NCI-H187 treated with DMSO at 0.1 percent for 48 hours (cell line): ENCODE results near the gene INF2.

ENCODE experiments used
- DNase-seq: peaks from one replicate; lab custom pipeline; 2025; lab: John Stamatoyannopoulos, UW

The INF2 gene

DNA sequence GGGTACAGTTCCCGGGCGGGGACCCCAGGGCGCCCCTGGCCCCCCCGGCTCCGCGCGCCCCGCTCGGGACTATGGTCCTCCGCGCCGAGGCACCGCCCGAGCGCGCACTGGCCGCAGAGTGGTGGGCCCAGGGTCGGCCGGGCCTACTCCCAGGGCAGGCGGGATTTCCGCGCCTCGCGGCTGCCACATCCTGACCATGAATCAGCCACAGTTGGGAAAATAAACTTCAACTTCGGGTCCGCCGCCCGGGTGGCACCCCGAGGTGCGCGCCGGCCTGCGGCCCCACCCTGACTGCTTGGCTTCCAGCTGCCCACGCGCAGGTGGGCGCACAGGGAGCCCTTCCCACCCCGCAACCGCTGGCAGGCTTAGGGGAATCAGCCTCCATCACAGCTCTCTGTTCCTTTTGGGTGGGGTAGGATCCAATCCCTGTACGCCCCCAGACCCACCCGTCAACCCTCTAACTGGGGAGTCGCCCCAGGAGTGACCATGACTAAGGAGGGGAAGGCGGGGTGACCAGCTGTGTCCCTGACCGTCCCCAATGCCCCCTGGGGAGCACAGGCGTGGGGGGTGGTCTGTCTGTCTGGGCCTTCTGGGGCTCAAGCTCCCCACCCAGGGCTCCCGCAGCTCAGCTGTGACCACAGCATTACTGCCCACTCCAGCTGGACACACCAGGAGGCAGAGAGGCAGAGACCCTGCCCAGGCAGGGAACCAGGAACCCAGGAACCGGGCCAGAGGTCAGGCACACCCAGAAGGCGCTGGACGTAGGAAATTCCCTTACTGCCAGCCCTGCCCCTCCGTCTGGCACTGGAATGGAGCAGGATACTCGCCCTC lies 678 bp downstream of the INF2 start:
- DNase-seq = no peak

GRCh38 chr14:104690861-104691455 lies 1.5 kb downstream of the INF2 start:
- no peak for DNase-seq

DNA sequence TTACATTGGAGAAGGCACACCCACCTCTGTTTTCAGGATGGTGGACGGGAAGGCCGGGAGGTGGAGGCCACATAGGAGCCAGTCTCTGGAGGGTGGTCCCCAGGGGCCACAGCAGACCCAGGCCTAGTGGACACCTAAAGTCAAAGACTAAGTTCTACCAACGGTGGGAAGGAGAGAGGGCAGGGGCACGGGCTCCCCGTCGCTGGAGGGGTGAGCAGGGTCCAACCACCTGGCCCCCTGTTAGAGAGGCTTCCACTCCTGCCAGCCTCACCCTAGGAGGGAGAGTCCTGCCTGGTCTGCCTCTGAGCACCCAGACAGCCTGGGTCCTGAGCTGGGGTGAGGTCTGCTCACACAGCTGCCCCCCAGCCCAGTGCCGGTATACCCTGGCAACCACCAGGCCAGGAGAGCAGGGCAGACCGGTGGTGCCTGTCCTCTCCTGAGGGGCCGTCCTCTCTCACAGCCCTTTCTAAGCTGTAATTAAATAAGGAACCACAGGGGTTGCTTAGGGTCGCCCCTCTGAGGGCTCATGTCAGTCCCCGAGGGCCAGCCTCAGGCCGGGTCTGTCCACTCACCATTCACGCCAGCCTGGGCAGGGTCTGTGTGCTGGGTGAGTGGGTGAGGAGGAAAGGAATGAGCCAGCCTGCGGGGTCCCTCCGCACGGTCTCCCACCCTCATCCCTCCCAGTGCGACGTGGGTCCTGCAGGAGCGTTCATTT lies 2.3 kb downstream of the INF2 start:
- DNase-seq = no peak

DNA sequence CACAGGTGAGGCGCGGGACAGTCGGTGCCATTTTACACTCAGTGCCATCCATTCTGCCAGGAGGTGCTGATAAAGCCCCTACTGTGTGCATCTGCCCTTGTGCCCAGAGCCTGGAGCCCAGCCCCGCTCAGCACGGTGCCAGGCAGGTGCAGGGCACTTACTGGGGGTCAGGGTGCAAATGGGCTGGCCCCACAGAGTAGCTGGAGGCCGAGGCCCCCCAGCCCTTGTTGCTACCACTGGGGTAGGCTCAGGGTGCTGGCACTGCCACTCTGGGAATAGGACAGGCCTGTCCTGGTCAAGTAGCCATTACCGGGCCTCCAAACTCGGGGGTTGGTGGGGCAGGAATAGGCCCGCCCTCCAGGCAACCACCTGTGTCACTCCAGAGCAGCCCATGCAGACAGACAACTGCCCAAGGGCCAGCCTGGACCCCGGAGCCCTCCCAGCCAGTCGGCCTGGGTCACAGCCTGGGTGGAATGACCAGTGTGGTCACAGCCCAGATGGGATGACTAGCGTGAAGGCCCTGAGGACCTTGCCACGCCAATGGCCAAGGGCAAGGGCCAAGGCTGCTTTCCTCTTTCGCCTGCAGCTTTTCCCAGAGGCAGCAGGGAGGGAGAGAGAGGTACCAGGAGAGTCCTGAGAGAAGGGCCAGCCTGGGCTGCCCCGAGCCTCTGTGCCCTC lies 3.0 kb downstream of the INF2 start:
- no peak for DNase-seq

DNA sequence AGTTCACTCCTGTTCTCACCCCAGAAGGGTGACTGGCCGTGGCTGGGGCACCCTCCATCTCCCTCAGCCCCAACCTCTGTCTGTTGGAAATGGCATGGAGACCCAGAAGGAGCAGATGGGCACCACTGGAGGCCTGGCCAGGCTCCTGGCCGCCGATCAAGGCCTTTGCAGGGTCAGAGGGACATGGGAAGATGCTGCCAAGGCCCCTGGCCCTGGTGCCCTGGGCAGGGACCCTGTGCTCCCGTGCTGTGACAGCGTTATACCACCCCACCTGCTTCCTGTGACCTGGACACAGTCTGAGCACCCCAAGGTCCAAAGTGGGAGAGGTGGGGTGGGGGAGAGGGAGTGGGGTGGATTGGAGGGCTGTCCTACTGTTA lies 3.5 kb downstream of the INF2 start:
- no peak for DNase-seq

DNA sequence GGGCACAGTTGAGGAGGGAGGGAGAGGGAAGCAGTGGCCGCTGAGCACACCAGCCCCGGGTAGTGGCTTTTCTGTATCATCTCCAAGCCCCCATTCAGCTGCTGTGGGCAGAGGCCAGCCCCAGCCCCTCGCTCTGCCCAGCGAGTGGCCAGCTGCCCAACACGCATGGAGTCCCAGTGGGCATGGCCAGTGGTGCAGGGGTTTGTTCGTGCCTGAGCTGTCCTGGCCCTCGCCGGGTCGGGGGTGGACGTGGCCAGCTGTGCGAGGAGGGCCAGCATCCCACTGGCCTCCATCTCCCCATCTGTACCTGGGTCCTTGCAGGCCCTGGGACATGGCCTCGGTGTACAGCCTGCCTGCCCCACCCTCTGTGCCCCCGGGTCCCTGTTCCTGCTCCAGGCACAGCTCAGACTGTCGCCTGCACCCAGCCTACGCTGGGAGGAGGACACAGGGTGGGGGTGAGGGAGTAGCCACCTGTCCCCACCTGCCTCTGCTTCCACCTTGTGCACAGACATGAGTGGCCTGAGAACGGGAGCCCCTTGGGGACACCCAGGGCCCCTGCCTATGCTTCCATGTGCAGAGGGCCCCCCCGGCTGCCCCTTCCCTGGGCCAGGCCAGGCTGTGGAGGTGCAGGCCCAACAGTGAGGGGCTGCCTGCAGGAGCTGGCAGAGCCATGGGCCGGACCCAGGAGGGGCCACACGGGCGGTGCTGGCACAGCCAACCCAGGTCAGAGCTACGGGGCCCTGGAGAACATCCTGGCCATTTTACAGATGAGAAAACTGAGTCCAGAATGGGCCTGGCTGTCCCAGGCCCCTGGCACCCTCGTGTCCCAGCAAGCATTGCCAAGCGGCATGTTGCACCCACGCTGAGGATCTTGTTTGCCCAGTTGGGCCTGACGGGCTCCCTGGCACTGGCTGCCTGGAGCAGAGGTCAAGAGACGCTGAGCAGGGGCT lies 4.3 kb downstream of the INF2 start:
- no peak for DNase-seq

DNA sequence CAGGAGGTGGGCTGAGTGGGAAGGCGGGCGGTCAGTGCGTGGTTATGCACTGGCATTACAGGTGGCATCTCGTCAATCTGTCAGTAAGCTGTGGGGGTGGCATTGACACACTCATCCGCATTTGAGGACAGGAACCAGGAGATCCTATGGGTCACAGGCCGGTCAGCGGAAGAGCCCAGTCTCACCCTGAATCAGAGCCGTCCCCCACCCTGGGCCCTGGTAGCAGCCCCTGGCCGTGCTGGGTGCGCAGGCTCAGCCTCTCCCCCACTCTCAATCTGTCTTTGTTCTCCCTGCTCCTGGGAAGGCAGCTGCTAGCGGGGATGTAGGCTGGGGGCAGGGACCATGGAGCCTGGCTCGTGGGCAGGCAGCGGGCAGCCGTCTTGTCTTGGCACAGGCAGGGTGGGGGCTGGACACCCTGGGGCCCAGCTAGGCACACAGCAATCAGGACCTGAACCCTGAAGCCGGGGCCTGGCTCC lies 5.1 kb downstream of the INF2 start:
- no peak for DNase-seq

DNA sequence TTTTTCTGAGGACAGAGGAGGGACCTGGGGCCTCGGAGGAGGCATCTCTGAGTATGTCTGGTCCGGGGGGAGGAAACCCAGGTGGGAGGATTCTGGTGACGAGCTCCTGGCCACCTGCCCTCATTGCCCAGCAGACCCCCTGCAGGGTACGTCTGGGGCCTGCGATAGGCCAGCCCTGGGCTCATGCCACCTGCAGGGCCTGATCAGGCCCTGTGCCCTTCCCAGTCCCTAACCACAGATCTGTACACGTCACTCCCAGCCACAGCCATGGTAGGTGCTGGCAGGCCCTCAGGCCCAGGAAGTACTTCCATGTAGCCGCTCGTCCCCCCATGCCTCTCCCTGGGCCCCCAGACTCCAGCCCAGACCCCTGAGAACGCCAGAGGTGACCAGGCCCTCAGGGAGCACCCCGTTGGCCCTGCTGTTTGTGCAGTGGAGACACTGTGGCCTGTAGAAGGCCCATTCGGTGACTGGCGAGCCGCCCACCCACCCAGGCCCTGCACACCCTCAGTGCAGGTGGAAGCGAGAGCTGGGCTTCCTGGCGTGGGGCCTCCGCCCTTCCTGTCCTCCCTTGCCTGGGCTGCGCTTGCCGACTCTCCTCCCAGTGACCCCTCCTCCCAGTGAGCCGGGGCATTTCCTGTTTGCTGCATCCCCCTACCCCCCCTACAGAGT lies 5.7 kb downstream of the INF2 start:
- DNase-seq = no peak

DNA sequence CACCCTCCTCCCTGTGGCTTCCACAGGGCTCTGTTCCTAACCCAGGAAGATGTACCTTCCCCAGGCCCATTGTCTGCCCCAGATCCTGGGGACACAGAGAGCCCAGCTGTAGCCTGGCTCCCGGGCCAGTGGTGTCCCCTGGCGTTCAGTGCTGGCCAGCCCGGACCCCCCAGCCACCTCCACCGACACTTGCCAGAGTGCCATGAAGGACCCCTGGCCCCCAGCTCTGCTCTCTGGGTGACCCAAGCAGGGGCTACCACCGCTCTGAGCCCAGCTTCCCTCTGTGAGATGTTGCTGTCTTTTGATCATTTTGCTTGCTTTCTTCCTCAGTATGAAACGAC lies 6.2 kb downstream of the INF2 start:
- no peak for DNase-seq

DNA sequence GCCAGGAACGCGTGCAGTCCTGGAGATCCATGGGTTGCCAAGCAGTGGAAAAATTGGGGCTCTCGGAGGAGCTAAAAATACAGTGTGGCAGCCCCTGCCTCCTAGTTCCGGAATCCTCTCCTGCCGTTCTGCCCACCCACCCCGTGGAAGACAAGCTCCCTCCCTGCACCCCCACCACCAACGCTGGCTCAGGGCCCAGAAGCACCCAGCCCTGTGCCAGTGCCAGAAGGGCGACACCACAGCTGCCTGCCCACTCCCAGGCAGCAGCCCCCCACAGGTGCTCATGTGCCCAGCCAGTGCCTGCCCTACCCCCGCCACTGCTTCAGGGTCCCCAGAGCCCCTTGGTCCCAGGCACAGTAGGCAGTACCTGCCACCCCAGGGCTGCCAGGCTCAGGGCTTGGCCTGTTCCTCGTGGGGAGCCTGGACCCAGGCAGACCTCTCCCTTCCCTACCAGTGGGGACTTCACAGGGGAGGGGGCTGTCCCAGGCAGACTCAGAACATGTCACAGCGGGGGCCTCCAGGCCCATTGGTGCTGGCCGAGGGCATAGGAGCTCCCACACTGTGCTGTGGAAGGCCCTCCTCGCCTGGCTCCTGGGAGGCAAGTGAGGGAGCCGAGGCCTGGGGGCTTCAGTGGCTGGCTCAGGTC lies 7.4 kb downstream of the INF2 start:
- DNase-seq = no peak

GRCh38 chr14:104697317-104697703 lies 7.9 kb downstream of the INF2 start:
- no peak for DNase-seq

DNA sequence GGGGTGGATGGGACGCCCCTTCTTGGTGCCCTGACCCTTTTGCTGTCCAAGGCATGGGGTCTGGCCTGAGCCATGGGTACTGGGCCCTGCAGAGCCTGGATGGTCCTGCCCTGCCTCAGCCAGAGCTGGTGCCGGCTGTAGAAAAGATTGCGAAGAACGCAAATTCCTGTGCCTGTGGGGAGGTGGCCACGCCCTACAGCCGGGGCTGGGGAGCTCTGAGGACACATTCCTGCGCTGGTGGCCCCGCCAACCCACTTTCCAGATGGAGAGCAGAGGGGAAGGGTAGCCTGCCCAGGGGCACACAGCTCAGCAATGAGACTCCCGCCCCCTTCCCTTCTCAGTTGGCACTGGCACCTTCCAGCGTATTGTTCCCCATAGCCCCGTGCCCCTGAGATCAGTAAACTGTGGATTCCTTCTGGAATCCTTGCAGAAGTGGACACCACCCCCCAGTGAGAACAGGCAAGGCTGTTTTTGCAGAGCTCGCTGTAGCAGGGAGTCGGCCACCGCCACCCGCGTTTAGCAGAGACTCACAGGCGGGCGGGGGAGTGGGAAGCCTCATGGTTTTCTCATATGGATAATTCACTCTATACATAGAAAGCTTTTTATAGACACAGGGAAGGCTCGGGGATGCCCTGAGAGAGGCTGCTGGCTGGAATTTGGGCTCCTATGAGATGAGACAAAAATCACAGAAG lies 8.6 kb downstream of the INF2 start:
- no peak for DNase-seq

GRCh38 chr14:104698688-104699425 lies 9.4 kb downstream of the INF2 start:
- DNase-seq = no peak

DNA sequence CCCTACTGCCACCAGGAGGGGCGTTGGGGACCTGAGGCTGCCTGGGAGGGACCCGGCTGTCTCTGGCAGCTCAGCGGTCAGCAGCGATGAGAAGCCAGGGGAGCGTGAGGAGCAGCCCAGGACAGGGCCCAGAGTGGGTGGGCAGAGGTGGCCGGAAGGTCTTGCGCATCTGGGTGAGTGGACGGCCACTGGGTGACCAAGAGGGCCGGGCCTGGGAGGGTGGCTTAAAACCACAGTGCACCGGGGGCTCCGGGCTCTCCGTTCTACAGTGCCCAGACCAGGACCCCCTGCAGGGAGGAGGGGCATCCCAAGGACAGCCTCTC lies 10.0 kb downstream of the INF2 start:
- DNase-seq = no peak

- no peak for DNase-seq
These were observed 10.8 kb downstream of the INF2 start for GRCh38 chr14:104700225-104700651.

DNA sequence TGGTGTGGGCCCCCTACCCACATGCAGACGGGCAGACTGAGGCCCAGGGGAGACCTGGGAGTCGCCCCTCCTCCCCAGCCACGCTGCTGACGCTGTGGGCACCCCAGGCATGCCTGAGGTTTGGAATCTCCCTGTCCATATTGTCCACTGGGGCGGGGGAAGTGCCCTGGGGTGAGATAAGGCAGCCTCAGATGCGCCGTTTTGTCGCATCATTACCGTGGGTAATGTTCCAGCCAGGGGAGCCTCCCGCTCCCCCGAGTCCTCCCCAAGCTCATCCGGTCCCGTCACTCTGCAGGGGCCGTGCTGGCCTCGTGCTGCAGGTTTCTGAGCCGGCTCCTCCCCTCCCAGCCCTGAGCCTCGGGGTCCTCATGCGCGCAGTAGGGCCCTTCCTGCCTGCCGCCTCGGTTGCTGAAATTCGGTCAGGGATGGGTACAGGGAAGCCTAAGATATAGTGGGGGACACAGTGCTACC lies 11.4 kb downstream of the INF2 start:
- no peak for DNase-seq

- no peak for DNase-seq
These were observed 12.1 kb downstream of the INF2 start for GRCh38 chr14:104701383-104702076.

DNA sequence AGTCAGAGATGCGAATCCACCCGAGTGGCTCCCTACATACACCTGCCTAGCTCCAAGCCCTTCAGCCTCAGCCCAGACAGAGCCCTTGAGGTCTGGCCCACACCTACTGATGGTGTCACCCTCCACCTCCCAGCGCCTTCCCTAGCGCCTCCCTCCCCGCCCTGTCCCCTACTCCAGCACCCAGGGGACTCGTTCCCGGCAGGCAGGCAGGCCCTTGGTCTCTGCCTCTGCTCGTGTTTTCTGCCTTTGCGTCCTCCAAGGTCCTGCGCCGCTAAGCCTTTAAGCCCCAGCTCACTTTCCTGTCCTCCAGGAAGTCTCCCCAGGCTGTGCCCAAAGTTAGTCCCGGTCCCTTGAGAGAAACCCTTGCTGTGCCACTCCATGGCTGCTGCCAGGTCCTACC lies 12.7 kb downstream of the INF2 start:
- DNase-seq = no peak
